ENCODE results near the gene SGK1.
"Not testable (repeated sequence)": the region's sequence is repeated elsewhere in the genome, so short reads cannot be mapped to it uniquely, and the experiment has no call there.

The SGK1 gene

DNA sequence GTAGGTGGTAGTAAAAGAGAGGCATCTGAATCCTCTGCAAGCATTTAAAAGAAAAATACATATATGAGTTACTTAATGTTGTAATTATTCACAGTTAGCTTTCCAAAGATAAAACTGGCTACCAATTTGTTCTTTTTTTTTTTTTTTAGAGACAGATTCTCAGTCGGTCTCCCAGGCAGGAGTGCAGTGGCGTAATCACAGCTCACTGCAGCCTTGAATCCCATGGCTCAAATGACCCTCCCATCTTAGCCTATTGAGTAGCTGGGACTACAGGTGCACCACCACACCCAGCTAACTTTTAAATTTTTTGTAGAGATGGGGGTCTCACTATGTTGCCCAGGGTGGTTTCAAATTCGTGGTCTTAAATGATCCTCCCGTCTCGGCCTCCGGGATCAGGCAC, 36.5 kb downstream of the SGK1 start:
- H3K4me3 ChIP-seq (ENCODE audit: low read depth, low read length), result no peak overlapping the region
- DNase-seq (ENCODE audit: low read depth), result no peak
- TF ChIP-seq, protein P1, sequence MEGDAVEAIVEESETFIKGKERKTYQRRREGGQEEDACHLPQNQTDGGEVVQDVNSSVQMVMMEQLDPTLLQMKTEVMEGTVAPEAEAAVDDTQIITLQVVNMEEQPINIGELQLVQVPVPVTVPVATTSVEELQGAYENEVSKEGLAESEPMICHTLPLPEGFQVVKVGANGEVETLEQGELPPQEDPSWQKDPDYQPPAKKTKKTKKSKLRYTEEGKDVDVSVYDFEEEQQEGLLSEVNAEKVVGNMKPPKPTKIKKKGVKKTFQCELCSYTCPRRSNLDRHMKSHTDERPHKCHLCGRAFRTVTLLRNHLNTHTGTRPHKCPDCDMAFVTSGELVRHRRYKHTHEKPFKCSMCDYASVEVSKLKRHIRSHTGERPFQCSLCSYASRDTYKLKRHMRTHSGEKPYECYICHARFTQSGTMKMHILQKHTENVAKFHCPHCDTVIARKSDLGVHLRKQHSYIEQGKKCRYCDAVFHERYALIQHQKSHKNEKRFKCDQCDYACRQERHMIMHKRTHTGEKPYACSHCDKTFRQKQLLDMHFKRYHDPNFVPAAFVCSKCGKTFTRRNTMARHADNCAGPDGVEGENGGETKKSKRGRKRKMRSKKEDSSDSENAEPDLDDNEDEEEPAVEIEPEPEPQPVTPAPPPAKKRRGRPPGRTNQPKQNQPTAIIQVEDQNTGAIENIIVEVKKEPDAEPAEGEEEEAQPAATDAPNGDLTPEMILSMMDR (IDR thresholded peaks at IDR 0.05; ENCODE audit: insufficient read depth, low read depth, low read length, missing control alignments), result no peak

DNA sequence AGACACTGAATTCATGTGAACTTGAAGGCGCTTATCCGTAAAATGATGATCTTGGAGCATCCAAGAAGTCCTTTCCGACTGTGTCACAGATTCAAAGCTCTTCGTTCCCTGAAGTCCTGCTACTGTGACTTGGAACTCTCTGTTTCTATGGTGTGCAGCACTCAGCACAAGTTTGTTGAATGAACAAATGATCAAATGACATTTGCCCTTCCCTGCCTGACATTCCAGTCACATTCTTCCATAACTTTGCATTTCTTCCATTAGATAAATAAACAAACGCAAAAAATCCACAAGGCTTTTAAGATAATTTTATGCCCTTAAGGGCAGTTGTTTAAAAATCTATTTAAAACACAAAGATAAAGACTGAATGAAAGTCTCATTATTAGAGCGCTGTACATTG, 39.9 kb downstream of the SGK1 start:
- DNase-seq (ENCODE audit: low read depth), result no peak
- TF ChIP-seq, protein P1 (IDR thresholded peaks at IDR 0.05; ENCODE audit: insufficient read depth, low read depth, low read length, missing control alignments), result no peak
- no peak overlapping the region for H3K4me3 ChIP-seq (ENCODE audit: low read depth, low read length)

DNA sequence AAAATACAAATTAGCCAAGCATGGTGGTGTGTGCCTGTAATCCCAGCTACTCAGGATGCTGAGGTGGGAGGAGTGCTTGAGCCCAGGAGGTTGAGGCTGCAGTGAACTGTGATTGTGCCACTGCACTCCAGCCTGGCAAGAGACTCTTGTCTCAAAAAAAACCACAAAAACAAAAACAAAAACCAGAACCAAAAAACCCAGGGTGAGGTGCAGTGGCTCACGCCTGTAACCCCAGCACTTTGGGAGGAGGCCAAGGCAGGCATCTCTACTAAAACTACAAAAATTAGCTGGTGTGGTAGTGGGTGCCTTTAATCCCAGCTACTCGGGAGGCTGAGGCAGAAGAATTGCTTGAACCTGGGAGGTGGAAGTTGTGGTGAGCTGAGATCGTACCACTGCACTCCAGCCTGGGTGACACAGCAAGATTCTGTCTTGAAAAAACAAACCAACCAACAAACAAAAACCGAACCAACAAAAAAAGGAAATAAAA, 41.0 kb downstream of the SGK1 start:
- DNase-seq (ENCODE audit: low read depth), result peak; percentile 21
- not testable (repeated sequence) for H3K4me3 ChIP-seq (ENCODE audit: low read depth, low read length)

DNA sequence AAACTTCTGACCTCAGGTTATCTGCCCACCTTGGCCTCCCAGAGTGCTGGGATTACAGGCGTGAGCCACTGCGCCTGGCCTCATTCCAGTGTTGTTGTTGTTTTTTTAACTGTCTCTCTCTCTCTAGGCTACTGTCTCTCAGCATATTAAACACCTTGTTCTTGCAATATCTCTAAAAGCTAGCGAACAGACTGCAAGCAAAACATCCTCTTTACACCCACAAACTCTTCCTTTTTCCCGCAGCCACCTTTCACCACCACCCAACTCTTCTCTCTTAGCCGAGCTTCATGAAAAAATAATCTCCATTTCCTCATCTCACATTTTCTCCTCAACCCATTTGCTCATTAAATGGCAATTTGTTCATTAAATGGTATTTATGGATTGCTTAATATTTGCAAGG, 45.5 kb downstream of the SGK1 start:
- TF ChIP-seq, protein P1 (IDR thresholded peaks at IDR 0.05; ENCODE audit: insufficient read depth, low read depth, low read length, missing control alignments), result no peak
- DNase-seq (ENCODE audit: low read depth), result no peak
- no peak overlapping the region for H3K4me3 ChIP-seq (ENCODE audit: low read depth, low read length)

DNA sequence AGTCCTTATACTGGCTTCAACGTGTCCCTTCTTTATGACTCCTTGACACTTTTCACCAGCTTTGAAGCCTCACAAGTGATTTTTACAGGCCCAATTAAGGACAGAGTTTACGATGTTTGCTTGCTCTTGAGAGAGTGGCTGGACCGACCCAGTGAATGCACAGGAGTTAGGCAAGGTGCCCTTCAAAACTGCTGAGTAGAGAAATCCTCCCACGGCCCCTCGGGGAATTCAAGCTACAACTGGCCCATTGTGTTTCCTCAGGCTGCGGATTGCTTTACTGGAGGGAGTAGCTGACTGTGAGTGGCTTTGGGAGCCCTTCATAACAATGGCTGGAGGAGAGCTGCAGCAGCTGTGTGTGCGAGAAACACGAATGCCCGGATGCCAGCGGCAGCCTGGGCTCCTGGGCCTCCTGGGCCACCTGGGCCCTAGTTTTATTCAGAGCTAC, 50.0 kb downstream of the SGK1 start:
- TF ChIP-seq, protein P1 (IDR thresholded peaks at IDR 0.05; ENCODE audit: insufficient read depth, low read depth, low read length, missing control alignments), result no peak

DNA sequence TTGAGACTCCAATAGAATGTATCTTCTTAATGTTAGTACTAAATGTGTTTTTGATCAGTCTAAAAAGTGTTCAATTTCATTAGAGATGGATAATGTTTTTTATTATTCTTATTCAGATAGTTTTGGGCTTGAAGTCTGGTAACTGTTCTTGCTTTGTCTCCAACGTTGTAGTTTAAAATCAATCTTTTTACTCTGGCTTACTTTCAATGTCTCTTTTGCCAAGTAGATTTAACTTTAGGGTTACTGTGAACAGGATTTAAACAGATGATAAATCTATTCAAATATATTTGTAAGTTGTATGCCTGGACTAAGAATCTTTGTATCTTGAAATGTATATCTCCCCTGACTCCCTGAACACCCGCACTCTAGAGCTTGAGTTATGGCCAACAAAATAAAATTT, 51.1 kb downstream of the SGK1 start:
- DNase-seq (ENCODE audit: low read depth), result no peak
- TF ChIP-seq, protein P1 (IDR thresholded peaks at IDR 0.05; ENCODE audit: insufficient read depth, low read depth, low read length, missing control alignments), result no peak
- H3K4me3 ChIP-seq (ENCODE audit: low read depth, low read length), result no peak overlapping the region

More for the DNA sequence above, 50.0 kb downstream of the SGK1 start:
- H3K4me3 ChIP-seq (ENCODE audit: low read depth, low read length), result no peak overlapping the region
- no peak for DNase-seq (ENCODE audit: low read depth)

DNA sequence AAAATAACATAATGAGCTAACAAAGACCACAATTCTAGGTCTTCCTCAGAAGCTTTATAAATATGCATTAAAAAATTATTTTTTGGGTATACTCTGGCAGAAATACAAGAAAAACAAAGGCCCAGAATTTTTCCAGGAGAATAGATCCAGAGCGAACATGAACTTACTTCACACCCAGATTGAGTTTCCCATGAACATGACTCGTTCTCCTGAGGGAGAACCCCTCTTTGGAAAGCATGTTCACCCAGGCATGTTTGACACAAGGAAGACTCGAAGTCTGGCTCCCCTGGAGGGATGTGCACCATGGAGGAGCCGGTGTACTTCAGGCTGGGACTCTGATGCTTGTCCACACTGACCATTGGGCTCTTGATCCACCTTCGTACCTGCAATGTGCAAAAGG, 56.1 kb downstream of the SGK1 start:
- TF ChIP-seq, protein P1 (IDR thresholded peaks at IDR 0.05; ENCODE audit: insufficient read depth, low read depth, low read length, missing control alignments), result no peak
- no peak overlapping the region for H3K4me3 ChIP-seq (ENCODE audit: low read depth, low read length)
- no peak for DNase-seq (ENCODE audit: low read depth)

Measured in GM12865 (cell line).